Adrenal gland (tissue), 5 donors: ENCODE data around the gene YIPF3.

ENCODE experiments used
- CTCF ChIP-seq, 6 experiments: fragments of 450-650 bp in 4 of 6; fragments of 200-600 bp in 2 of 6; sonication (generic) in 1 of 6; IDR thresholded peaks; 1 replicate in 5 of 6; 2 replicates in 1 of 6; pipeline versions ENCODE4 v1.5.1 to v1.8.0; 2016 to 2021; ENCODE audit warnings: antibody characterized with exemption in 6 of 6, mild to moderate bottlenecking in 2 of 6, moderate library complexity in 1 of 6
- POLR2A ChIP-seq, 2 donors: fragments of 450-650 bp; IDR thresholded peaks; one replicate each; pipeline ENCODE4 v1.6.1; 2017; ENCODE audit warnings: antibody characterized with exemption in 2 of 2, mild to moderate bottlenecking in 2 of 2, moderate library complexity in 1 of 2
- donor health status: DM: no; HTN: no; CAD: no.

GRCh38 chr6:43481075-43481474 is 35.7 kb downstream of the YIPF3 start:
- no peak for TF ChIP-seq CTCF (IDR thresholded peaks at IDR 0.05)
- no peak for TF ChIP-seq POLR2A (IDR thresholded peaks at IDR 0.05)
